Measurements from ENCODE around the gene AHCY. TPM values are rescaled to one million over a fixed set of nuclear protein-coding genes. Genes with fewer than 3 reads are reported as not detected.
A peak's percentile ranks its signal among the peaks of the same experiment; 100 is the strongest.

Gene AHCY
- total RNA-seq, 1 donor from 2014 or later: 120 TPM

GRCh38 chr20:34316196-34316814 is 13.2 kb upstream of the AHCY start:
- no peak overlapping the region for H3K27ac Mint-ChIP-seq
- H3K9me3 Mint-ChIP-seq: no peaks in the 10 kb centered on the region
- intact Hi-C loops (cut with micrococcal nuclease): loop anchor here (10.0 kb wide), 3 partner anchors 118 to 448 kb away; no protein-coding TSS in a partner anchor
- H3K4me3 Mint-ChIP-seq (ENCODE audit: low read depth): no peak overlapping the region
- H3K4me1 Mint-ChIP-seq (ENCODE audit: low read depth): peaks cover 14% of the 10 kb centered on the region
- H3K27me3 Mint-ChIP-seq (ENCODE audit: low read depth): peaks cover 31% of the 10 kb centered on the region
- H3K36me3 Mint-ChIP-seq (ENCODE audit: low read depth): no peaks in the 10 kb centered on the region
- DNase-seq (ENCODE audit: low spot score): no peak

GRCh38 chr20:34315236-34315635 is 12.1 kb upstream of the AHCY start:
- Mint-ChIP-seq H3K4me1 (ENCODE audit: low read depth) (peaks cover 14% of the 10 kb centered on the region), H3K27ac (no peak overlapping the region), H3K36me3 (ENCODE audit: low read depth) (no peaks in the 10 kb centered on the region), H3K9me3 (no peaks in the 10 kb centered on the region), H3K27me3 (ENCODE audit: low read depth) (peaks cover 32% of the 10 kb centered on the region), H3K4me3 (ENCODE audit: low read depth) (no peak overlapping the region)
- DNase-seq (ENCODE audit: low spot score): no peak
- intact Hi-C loops (cut with micrococcal nuclease): loop anchor here (10.0 kb wide), 3 partner anchors 120 to 450 kb away; no protein-coding TSS in a partner anchor

- Mint-ChIP-seq H3K27ac (no peak overlapping the region), H3K4me3 (ENCODE audit: low read depth) (no peak overlapping the region)
These were observed 9.5 kb upstream of the AHCY start for GRCh38 chr20:34312544-34313217.

GRCh38 chr20:34312024-34312460 is 8.9 kb upstream of the AHCY start:
- DNase-seq (ENCODE audit: low spot score): no peak
- Mint-ChIP-seq H3K36me3 (ENCODE audit: low read depth) (no peaks in the 10 kb centered on the region), H3K4me3 (ENCODE audit: low read depth) (no peak overlapping the region), H3K9me3 (no peaks in the 10 kb centered on the region), H3K27me3 (ENCODE audit: low read depth) (peaks cover 25% of the 10 kb centered on the region), H3K27ac (no peak overlapping the region), H3K4me1 (ENCODE audit: low read depth) (peaks cover 14% of the 10 kb centered on the region)
- intact Hi-C loops (cut with micrococcal nuclease): loop anchor here (1.0 to 10.0 kb wide), 6 partner anchors 123 to 453 kb away; partner anchors contain the start of genes DYNLRB1 and PIGU

More at GRCh38 chr20:34312544-34313217, 9.5 kb upstream of the AHCY start:
- Mint-ChIP-seq H3K9me3 (no peaks in the 10 kb centered on the region), H3K4me1 (ENCODE audit: low read depth) (peaks cover 14% of the 10 kb centered on the region), H3K36me3 (ENCODE audit: low read depth) (no peaks in the 10 kb centered on the region), H3K27me3 (ENCODE audit: low read depth) (peaks cover 28% of the 10 kb centered on the region)
- peak; percentile 80 for DNase-seq (ENCODE audit: low spot score)
- intact Hi-C loops (cut with micrococcal nuclease): loop anchor here (1.0 to 10.0 kb wide), 6 partner anchors 122 to 452 kb away; partner anchors contain the start of genes DYNLRB1 and PIGU

GRCh38 chr20:34311118-34312023 is 8.2 kb upstream of the AHCY start:
- no peak for DNase-seq (ENCODE audit: low spot score)
- Mint-ChIP-seq H3K36me3 (ENCODE audit: low read depth) (no peaks in the 10 kb centered on the region), H3K27me3 (ENCODE audit: low read depth) (peaks cover 25% of the 10 kb centered on the region), H3K4me3 (ENCODE audit: low read depth) (no peak overlapping the region), H3K27ac (no peak overlapping the region), H3K4me1 (ENCODE audit: low read depth) (peaks cover 14% of the 10 kb centered on the region), H3K9me3 (no peaks in the 10 kb centered on the region)
- intact Hi-C loops (cut with micrococcal nuclease): loop anchor here (1.0 to 10.0 kb wide), 6 partner anchors 123 to 453 kb away; partner anchors contain the start of genes DYNLRB1 and PIGU

GRCh38 chr20:34310481-34311117 is 7.4 kb upstream of the AHCY start:
- H3K27ac Mint-ChIP-seq: no peak overlapping the region
- DNase-seq (ENCODE audit: low spot score): no peak

GRCh38 chr20:34309691-34310090 is 6.5 kb upstream of the AHCY start:
- Mint-ChIP-seq H3K4me1 (ENCODE audit: low read depth) (peaks cover 13% of the 10 kb centered on the region), H3K4me3 (ENCODE audit: low read depth) (no peak overlapping the region), H3K36me3 (ENCODE audit: low read depth) (no peaks in the 10 kb centered on the region), H3K27me3 (ENCODE audit: low read depth) (peaks cover 23% of the 10 kb centered on the region), H3K27ac (no peak overlapping the region), H3K9me3 (no peaks in the 10 kb centered on the region)
- intact Hi-C loops (cut with micrococcal nuclease): loop anchor here (5.0 to 10.0 kb wide), 4 partner anchors 125 to 455 kb away; partner anchors contain the start of gene PIGU
- no peak for DNase-seq (ENCODE audit: low spot score)

More at GRCh38 chr20:34310481-34311117, 7.4 kb upstream of the AHCY start:
- Mint-ChIP-seq H3K4me3 (ENCODE audit: low read depth) (no peak overlapping the region), H3K36me3 (ENCODE audit: low read depth) (no peaks in the 10 kb centered on the region), H3K9me3 (no peaks in the 10 kb centered on the region), H3K4me1 (ENCODE audit: low read depth) (peaks cover 14% of the 10 kb centered on the region), H3K27me3 (ENCODE audit: low read depth) (peaks cover 23% of the 10 kb centered on the region)
- intact Hi-C loops (cut with micrococcal nuclease): loop anchor here (5.0 to 10.0 kb wide), 4 partner anchors 124 to 454 kb away; partner anchors contain the start of gene PIGU

- DNase-seq (ENCODE audit: low spot score): no peak
- H3K4me1 Mint-ChIP-seq (ENCODE audit: low read depth): peaks cover 13% of the 10 kb centered on the region
- no peaks in the 10 kb centered on the region for H3K9me3 Mint-ChIP-seq
- H3K4me3 Mint-ChIP-seq (ENCODE audit: low read depth): no peak overlapping the region
- H3K36me3 Mint-ChIP-seq (ENCODE audit: low read depth): peaks cover 6% of the 10 kb centered on the region
- intact Hi-C loops (cut with micrococcal nuclease): no loop called here
- no peak overlapping the region for H3K27ac Mint-ChIP-seq
- peaks cover 7% of the 10 kb centered on the region for H3K27me3 Mint-ChIP-seq (ENCODE audit: low read depth)
These were observed 2.4 kb upstream of the AHCY start for GRCh38 chr20:34305333-34306230.

GRCh38 chr20:34302312-34302722 is 838 bp downstream of the AHCY start:
- H3K27me3 Mint-ChIP-seq (ENCODE audit: low read depth): no peaks in the 10 kb centered on the region
- peaks cover 13% of the 10 kb centered on the region for H3K4me1 Mint-ChIP-seq (ENCODE audit: low read depth)
- H3K9me3 Mint-ChIP-seq: no peaks in the 10 kb centered on the region
- peak overlapping the region; percentile 87 for H3K4me3 Mint-ChIP-seq (ENCODE audit: low read depth)
- no peak for DNase-seq (ENCODE audit: low spot score)
- H3K36me3 Mint-ChIP-seq (ENCODE audit: low read depth): peaks cover 6% of the 10 kb centered on the region
- H3K27ac Mint-ChIP-seq: peak overlapping the region; percentile 88
- intact Hi-C loops (cut with micrococcal nuclease): loop anchor here (2.0 kb wide), 1 partner anchor 214 kb away; the partner anchor contains the start of gene DYNLRB1

- H3K9me3 Mint-ChIP-seq: no peaks in the 10 kb centered on the region
- DNase-seq (ENCODE audit: low spot score): no peak
- no peaks in the 10 kb centered on the region for H3K27me3 Mint-ChIP-seq (ENCODE audit: low read depth)
These were observed 1.4 kb downstream of the AHCY start for GRCh38 chr20:34301587-34302311.

More at GRCh38 chr20:34301587-34302311, 1.4 kb downstream of the AHCY start:
- peak overlapping the region; percentile 87 for H3K4me3 Mint-ChIP-seq (ENCODE audit: low read depth)
- intact Hi-C loops (cut with micrococcal nuclease): loop anchor here (2.0 kb wide), 1 partner anchor 215 kb away; the partner anchor contains the start of gene DYNLRB1
- H3K4me1 Mint-ChIP-seq (ENCODE audit: low read depth): peaks cover 13% of the 10 kb centered on the region
- H3K36me3 Mint-ChIP-seq (ENCODE audit: low read depth): peaks cover 6% of the 10 kb centered on the region
- H3K27ac Mint-ChIP-seq: peak overlapping the region; percentile 88

All from activated T-helper 2 cell treated with anti-CD3 and anti-CD28 coated beads, Interferon-gamma antibody, Interleukin-2, Interleukin-4, amounts not matched to agents 10 μg/mL and 5 μg/mL and 100 μg/mL, durations not matched to agents 14 hours and 24 hours and 36 hours (primary cell).